GM23248 (cell line): ENCODE data around the gene PMVK. TPM values are rescaled to one million over a fixed set of nuclear protein-coding genes. Genes with fewer than 3 reads are reported as not detected.

Source experiments
- DNase-seq: peaks from one replicate; pipeline ENCODE4 v3.0.0-alpha.2; 2015
- H2AFZ ChIP-seq: fragments of 200-600 bp; sonication (generic); 2 replicates; pipeline ENCODE4 v1.6.1; 2016; ENCODE audit warnings: antibody characterized with exemption
- H3F3A ChIP-seq: fragments of 200-600 bp; sonication (generic); 2 replicates; pipeline ENCODE4 v1.6.1; 2016; ENCODE audit warnings: mild to moderate bottlenecking, antibody characterized with exemption, mixed run types; ENCODE audit not compliant: insufficient read depth
- H3K27ac ChIP-seq: fragments of 200-600 bp; sonication (generic); 2 replicates; pipeline ENCODE4 v1.5.1; 2016; ENCODE audit warnings: mild to moderate bottlenecking
- H3K27me3 ChIP-seq: fragments of 200-600 bp; sonication (generic); replicated peaks from 2 replicates; pipeline ENCODE4 v1.6.1; 2016; ENCODE audit warnings: mild to moderate bottlenecking; ENCODE audit not compliant: insufficient read depth
- H3K36me3 ChIP-seq: fragments of 200-600 bp; sonication (generic); 2 replicates; pipeline ENCODE4 v1.6.1; 2016; ENCODE audit warnings: low read depth, mild to moderate bottlenecking
- H3K4me1 ChIP-seq: fragments of 200-600 bp; sonication (generic); 2 replicates; pipeline ENCODE4 v1.6.1; 2016; ENCODE audit warnings: mild to moderate bottlenecking; ENCODE audit not compliant: insufficient read depth
- H3K4me2 ChIP-seq: fragments of 200-600 bp; sonication (generic); one replicate; pipeline ENCODE4 v1.6.1; 2016; ENCODE audit warnings: mild to moderate bottlenecking; ENCODE audit not compliant: unreplicated experiment
- H3K4me3 ChIP-seq: fragments of 200-600 bp; sonication (generic); 2 replicates; pipeline ENCODE4 v1.5.1; 2016; ENCODE audit warnings: mild to moderate bottlenecking
- H3K79me2 ChIP-seq: fragments of 200-600 bp; sonication (generic); 2 replicates; pipeline ENCODE4 v1.6.1; 2016; ENCODE audit warnings: mild to moderate bottlenecking; ENCODE audit not compliant: insufficient read depth
- H3K9ac ChIP-seq: fragments of 200-600 bp; sonication (generic); 2 replicates; pipeline ENCODE4 v1.6.1; 2016; ENCODE audit warnings: mild to moderate bottlenecking
- H3K9me2 ChIP-seq: fragments of 200-600 bp; sonication (generic); 2 replicates; pipeline ENCODE4 v1.6.1; 2016; ENCODE audit warnings: mixed run types, mild to moderate bottlenecking, moderate library complexity; ENCODE audit not compliant: insufficient read depth
- H3K9me3 ChIP-seq: fragments of 200-600 bp; sonication (generic); one replicate; pipeline ENCODE4 v1.6.1; 2017; ENCODE audit warnings: low read depth
- H4K20me1 ChIP-seq: fragments of 200-600 bp; sonication (generic); 2 replicates; pipeline ENCODE4 v1.6.0; 2016; ENCODE audit not compliant: insufficient read depth
- EZH2 ChIP-seq: fragments of 200-600 bp; sonication (generic); IDR thresholded peaks from 2 replicates; pipeline ENCODE4 v1.6.1; 2018; ENCODE audit warnings: antibody characterized with exemption, mild to moderate bottlenecking; ENCODE audit not compliant: insufficient read depth, poor library complexity, severe bottlenecking
- EZH2phosphoT487 ChIP-seq: fragments of 200-600 bp; sonication (generic); IDR thresholded peaks from 2 replicates; pipeline ENCODE4 v1.6.1; 2018; ENCODE audit warnings: antibody characterized with exemption, moderate library complexity, mild to moderate bottlenecking, low read depth; ENCODE audit not compliant: insufficient read depth
- WGBS, 2 experiments: methylation state at CpG; one replicate each; pipeline ENCODE4 v1.1.6; 2015 to 2017; ENCODE audit warnings: low lambda C conversion rate in 2 of 2, low coverage in 1 of 2; ENCODE audit errors: missing lambda C conversion rate in 2 of 2; 5-methylcytosine and 5-hydroxymethylcytosine counted together
- in situ Hi-C: fragments of 300-500 bp; cut with MboI; formaldehyde crosslinking; loops from 2 replicates; pipeline ENCODE4 v1.15.0; 2020
- polyA plus RNA-seq: library from polyadenylated mRNA; unstranded; fragments of >200 nt; fragmentation: Nextera tagmentation; extraction: Ambion mirVana; gene quantifications from 2 replicates; pipeline ENCODE4 v1.2.1, GENCODE V29; 2016
- total RNA-seq: library from RNA; depleted of rRNA; stranded (reverse); fragments of >200 nt; shearing (Covaris generic); gene quantifications from 2 replicates; pipeline ENCODE4 v1.2.3, GENCODE V29; 2014

PMVK gene
- total and polyA plus RNA-seq, 2 experiments from 2014 or later, result 6.4 to 36.6 TPM

DNA sequence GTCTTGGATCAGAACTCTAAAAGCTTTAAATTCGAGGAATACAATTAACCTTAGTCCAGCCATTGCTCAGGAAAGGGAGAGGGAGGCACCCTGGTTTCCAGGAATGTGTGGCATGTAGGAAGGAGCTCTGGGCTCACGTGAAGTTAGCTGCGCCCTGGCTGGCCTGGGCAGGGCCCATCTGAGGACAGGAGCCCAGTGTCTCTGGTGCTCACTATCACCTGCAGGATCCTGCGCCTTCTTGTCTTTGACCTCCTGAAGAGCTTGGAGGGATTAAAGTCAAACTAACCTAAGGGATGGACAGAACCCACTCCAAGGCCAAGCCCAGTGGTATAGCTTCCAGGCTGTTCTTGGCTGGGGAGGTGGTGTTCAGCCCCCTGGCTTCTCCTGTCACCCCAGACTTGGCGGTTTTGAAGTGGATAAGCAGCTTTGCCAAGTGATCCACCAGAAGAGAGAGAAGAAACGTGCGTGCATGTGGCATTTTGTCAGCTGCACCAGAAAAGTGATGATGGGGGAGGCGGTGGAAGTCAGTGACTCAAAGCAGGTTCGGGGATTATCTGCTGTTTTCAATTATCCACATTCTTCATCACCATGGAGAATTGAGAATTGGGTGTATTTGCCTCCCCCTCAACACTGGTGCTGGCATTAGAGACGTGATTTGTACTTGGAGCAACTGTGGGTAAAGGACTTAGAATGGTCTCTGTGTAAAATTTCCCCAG is 54.5 kb downstream of the PMVK start:
- no peak for TF ChIP-seq EZH2phosphoT487
- TF ChIP-seq EZH2, result no peak
- Histone ChIP-seq H3K27me3 (no peaks in the 10 kb centered on the region; the same call in 1 of the 2 replicates), H3F3A (no peaks in the 10 kb centered on the region), H3K4me2 (peak overlapping the region; percentile 8), H3K79me2 (no peaks in the 10 kb centered on the region), H2AFZ (no peak overlapping the region; the same call in 1 of the 2 replicates), H4K20me1 (no peaks in the 10 kb centered on the region), H3K9ac (no peak overlapping the region), H3K36me3 (no peaks in the 10 kb centered on the region), H3K9me3 (no peaks in the 10 kb centered on the region), H3K9me2 (no peaks in the 10 kb centered on the region), H3K4me3 (no peak overlapping the region), H3K27ac (no peak overlapping the region), H3K4me1 (no peaks in the 10 kb centered on the region)
- peak; percentile 35 for DNase-seq
- WGBS, 2 experiments, result 44% methylated on average over 10 of the region's 10 CpGs
- in situ Hi-C loops, result loop anchor here (10.0 to 25.0 kb wide), 3 partner anchors 220 to 397 kb away; partner anchors contain the start of gene CHRNB2

DNA sequence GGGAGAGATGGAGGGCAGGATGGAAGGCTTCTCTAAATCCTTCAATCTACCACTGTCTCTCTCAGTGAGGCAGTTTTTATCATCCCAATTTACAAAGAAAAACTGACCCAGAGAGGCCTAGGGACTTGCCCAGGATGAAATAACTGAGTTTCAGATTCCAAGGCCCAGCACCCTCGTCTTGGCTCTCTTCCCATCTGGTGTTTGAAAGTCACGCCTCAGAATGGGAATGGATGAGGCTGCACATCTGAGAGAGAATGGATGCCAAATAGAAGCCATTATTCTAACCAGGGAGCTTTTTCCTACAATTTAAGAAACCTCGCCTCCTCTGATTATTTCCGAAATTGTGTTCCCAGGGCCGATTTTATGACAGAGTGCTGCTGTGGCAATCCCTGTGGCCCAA is 55.8 kb downstream of the PMVK start:
- Histone ChIP-seq H3K9me2 (no peaks in the 10 kb centered on the region), H3K4me1 (no peaks in the 10 kb centered on the region), H3K27ac (no peak overlapping the region), H3K4me2 (no peak overlapping the region), H3K4me3 (no peak overlapping the region), H3K27me3 (peaks cover 4% of the 10 kb centered on the region), H3K9me3 (no peaks in the 10 kb centered on the region), H2AFZ (no peak overlapping the region), H3K9ac (no peak overlapping the region), H3K36me3 (no peaks in the 10 kb centered on the region), H3F3A (no peaks in the 10 kb centered on the region), H4K20me1 (no peaks in the 10 kb centered on the region), H3K79me2 (no peaks in the 10 kb centered on the region)
- 44 to 49% methylated on average over 5 of the region's 5 CpGs for WGBS, 2 experiments
- TF ChIP-seq EZH2phosphoT487, result no peak
- TF ChIP-seq EZH2, result no peak
- DNase-seq, result no peak
- in situ Hi-C loops, result loop anchor here (10.0 to 25.0 kb wide), 3 partner anchors 218 to 396 kb away; partner anchors contain the start of gene CHRNB2

DNA sequence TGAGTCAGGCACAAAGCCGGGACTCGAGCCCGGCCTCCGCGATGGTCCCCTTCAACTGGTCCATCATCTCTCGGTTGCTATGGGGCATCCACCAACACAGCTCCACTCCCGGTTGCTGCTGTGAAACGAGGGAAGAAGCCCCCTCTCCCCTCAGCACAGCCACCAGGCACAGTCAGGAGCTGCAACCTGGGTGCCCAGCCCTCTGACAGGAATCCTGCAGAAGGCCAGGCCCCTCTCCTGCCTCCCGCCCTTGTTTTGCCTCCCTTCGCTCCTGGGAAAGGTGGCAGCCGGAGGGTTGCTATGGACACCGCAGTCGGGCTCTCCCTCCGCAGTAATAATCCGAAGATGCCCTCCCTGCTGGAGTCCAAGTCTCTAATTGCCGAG is 57.5 kb downstream of the PMVK start:
- H3K4me3 ChIP-seq, result no peak overlapping the region
- no peaks in the 10 kb centered on the region for H3K36me3 ChIP-seq
- TF ChIP-seq EZH2 (no peak), EZH2phosphoT487 (no peak)
- no peaks in the 10 kb centered on the region for H3K9me3 ChIP-seq
- no peak overlapping the region for H3K27ac ChIP-seq
- 62 to 63% methylated on average over 16 of the region's 16 CpGs for WGBS, 2 experiments
- peaks cover 11% of the 10 kb centered on the region for H3K27me3 ChIP-seq
- no peaks in the 10 kb centered on the region for H3K79me2 ChIP-seq
- H2AFZ ChIP-seq, result no peak overlapping the region
- in situ Hi-C loops, result loop anchor here (25.0 kb wide), 1 partner anchor 217 kb away; no protein-coding TSS in a partner anchor
- H4K20me1 ChIP-seq, result no peaks in the 10 kb centered on the region
- no peaks in the 10 kb centered on the region for H3K4me1 ChIP-seq
- DNase-seq, result no peak
- no peaks in the 10 kb centered on the region for H3F3A ChIP-seq
- H3K4me2 ChIP-seq, result no peak overlapping the region
- no peaks in the 10 kb centered on the region for H3K9me2 ChIP-seq
- no peak overlapping the region for H3K9ac ChIP-seq

DNA sequence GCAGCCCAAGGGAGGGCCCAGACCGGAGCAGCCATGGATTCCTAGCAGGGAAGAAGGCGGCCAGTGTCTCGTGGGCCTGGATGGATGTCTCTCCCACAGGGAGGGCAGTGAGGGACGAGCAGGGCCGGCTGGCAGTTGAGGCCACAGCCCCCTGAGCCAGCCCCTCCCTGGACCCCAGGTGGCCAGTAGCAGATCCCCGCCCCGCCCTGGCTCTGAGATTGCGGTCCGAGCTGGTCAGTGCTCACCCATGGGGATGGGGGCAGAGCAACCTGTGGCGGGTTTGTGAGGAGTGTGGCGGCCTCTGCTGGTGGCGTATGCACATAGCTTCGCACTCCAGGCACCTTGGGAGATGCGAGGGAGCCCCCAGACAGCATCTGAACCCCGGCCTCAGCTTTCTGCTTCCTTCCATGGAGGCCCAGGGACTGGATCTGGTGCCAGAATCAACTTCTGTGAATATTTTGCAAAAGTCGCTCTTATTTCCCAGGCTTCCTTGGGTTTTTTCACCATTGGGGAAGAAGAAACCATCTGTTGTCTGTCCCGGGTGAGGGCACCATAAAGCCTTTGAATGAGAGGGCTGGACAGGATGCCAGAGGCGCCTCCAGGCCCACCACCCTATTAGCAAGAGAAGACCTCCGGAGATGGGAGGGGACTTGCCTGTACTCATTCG is 58.0 kb downstream of the PMVK start:
- TF ChIP-seq EZH2, result no peak
- TF ChIP-seq EZH2phosphoT487, result no peak
- peaks cover 11% of the 10 kb centered on the region for H3K27me3 ChIP-seq
- no peak overlapping the region for H3K9ac ChIP-seq
- DNase-seq, result peak; percentile 84
- in situ Hi-C loops, result loop anchor here (25.0 kb wide), 1 partner anchor 216 kb away; no protein-coding TSS in a partner anchor
- H3K36me3 ChIP-seq, result no peaks in the 10 kb centered on the region
- no peaks in the 10 kb centered on the region for H3K9me2 ChIP-seq
- no peaks in the 10 kb centered on the region for H3K9me3 ChIP-seq
- H3K4me1 ChIP-seq, result no peaks in the 10 kb centered on the region
- 24 to 28% methylated on average over 17 to 20 of the region's 20 CpGs for WGBS, 2 experiments
- no peak overlapping the region for H2AFZ ChIP-seq
- no peak overlapping the region for H3K27ac ChIP-seq
- H3K79me2 ChIP-seq, result no peaks in the 10 kb centered on the region
- no peaks in the 10 kb centered on the region for H3F3A ChIP-seq
- H4K20me1 ChIP-seq, result no peaks in the 10 kb centered on the region
- no peak overlapping the region for H3K4me3 ChIP-seq
- H3K4me2 ChIP-seq, result no peak overlapping the region
